ENCODE results near the gene MTREX.
A peak's percentile ranks its signal among the peaks of the same experiment; 100 is the strongest.

MTREX gene

GRCh38 chr5:55385846-55386245 is 78.1 kb downstream of the MTREX start:
- no peak for DNase-seq

GRCh38 chr5:55386356-55386755 is 78.6 kb downstream of the MTREX start:
- no peak for DNase-seq

GRCh38 chr5:55387865-55388264 is 80.1 kb downstream of the MTREX start:
- DNase-seq: no peak

GRCh38 chr5:55391707-55392106 is 83.9 kb downstream of the MTREX start:
- DNase-seq: no peak

- DNase-seq: no peak
Observed at GRCh38 chr5:55392669-55393068, 84.9 kb downstream of the MTREX start.

GRCh38 chr5:55393501-55394175 is 85.8 kb downstream of the MTREX start:
- no peak for DNase-seq

- DNase-seq: no peak
Observed at GRCh38 chr5:55402199-55402598, 94.4 kb downstream of the MTREX start.

GRCh38 chr5:55406292-55406691 is 98.5 kb downstream of the MTREX start:
- no peak for DNase-seq

- DNase-seq: no peak
Observed at GRCh38 chr5:55407059-55407684, 99.4 kb downstream of the MTREX start.

GRCh38 chr5:55407984-55408383 is 100.2 kb downstream of the MTREX start:
- DNase-seq: no peak

- DNase-seq: no peak
Observed at GRCh38 chr5:55409775-55410174, 102.0 kb downstream of the MTREX start.

- no peak for DNase-seq
Observed at GRCh38 chr5:55410845-55411244, 103.1 kb downstream of the MTREX start.

- no peak for DNase-seq
Observed at GRCh38 chr5:55411876-55412275, 104.1 kb downstream of the MTREX start.

GRCh38 chr5:55413644-55414043 is 105.9 kb downstream of the MTREX start:
- no peak for DNase-seq

GRCh38 chr5:55415071-55415470 is 107.3 kb downstream of the MTREX start:
- no peak for DNase-seq

- DNase-seq: no peak
Observed at GRCh38 chr5:55416306-55416705, 108.5 kb downstream of the MTREX start.

- no peak for DNase-seq
Observed at GRCh38 chr5:55418994-55419968, 111.5 kb downstream of the MTREX start.

- peak; percentile 18 for DNase-seq
Observed at GRCh38 chr5:55421074-55421529, 113.3 kb downstream of the MTREX start.

GRCh38 chr5:55426455-55426854 is 118.7 kb downstream of the MTREX start:
- DNase-seq: no peak

GRCh38 chr5:55427157-55427556 is 119.4 kb downstream of the MTREX start:
- DNase-seq: no peak

GRCh38 chr5:55429221-55429612 is 121.4 kb downstream of the MTREX start:
- DNase-seq: no peak

GRCh38 chr5:55429613-55430253 is 121.9 kb downstream of the MTREX start:
- no peak for DNase-seq

GRCh38 chr5:55432549-55432948 is 124.8 kb downstream of the MTREX start:
- DNase-seq: no peak
